Measurements from ENCODE around the gene RIC1. TPM values are rescaled to one million over a fixed set of nuclear protein-coding genes. Genes with fewer than 3 reads are reported as not detected.

Gene RIC1
- total RNA-seq, 1 experiment from 2014 or later, result 18.6 TPM

DNA sequence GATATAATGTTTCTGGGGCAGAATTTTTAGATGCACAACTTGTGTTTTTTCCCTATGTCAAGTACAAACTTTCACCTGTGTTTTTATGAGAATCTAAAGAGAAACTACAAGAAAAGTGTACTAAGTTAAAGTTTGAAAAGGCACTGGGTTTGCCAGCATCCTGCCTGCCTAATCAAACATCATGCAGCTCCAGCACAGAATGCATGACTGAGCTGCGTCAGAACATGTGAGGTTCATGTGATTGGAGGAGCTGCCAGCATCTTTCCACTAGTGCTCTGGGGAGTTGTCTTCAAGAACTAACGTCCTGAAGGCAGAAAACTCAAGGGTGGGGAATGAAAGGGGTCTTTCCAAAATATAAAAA lies 46.1 kb upstream of the RIC1 start:
- TF ChIP-seq, protein P1, sequence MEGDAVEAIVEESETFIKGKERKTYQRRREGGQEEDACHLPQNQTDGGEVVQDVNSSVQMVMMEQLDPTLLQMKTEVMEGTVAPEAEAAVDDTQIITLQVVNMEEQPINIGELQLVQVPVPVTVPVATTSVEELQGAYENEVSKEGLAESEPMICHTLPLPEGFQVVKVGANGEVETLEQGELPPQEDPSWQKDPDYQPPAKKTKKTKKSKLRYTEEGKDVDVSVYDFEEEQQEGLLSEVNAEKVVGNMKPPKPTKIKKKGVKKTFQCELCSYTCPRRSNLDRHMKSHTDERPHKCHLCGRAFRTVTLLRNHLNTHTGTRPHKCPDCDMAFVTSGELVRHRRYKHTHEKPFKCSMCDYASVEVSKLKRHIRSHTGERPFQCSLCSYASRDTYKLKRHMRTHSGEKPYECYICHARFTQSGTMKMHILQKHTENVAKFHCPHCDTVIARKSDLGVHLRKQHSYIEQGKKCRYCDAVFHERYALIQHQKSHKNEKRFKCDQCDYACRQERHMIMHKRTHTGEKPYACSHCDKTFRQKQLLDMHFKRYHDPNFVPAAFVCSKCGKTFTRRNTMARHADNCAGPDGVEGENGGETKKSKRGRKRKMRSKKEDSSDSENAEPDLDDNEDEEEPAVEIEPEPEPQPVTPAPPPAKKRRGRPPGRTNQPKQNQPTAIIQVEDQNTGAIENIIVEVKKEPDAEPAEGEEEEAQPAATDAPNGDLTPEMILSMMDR (IDR thresholded peaks at IDR 0.05; ENCODE audit: insufficient read depth in 1 of 2, low read depth in 1 of 2, low read length in 1 of 2, severe bottlenecking in 1 of 2, unreplicated experiment in 1 of 2), result no peak
- intact Hi-C loops (cut with micrococcal nuclease; ENCODE audit: unreplicated experiment), result no loop called here
- Histone ChIP-seq H3K4me1 (no peaks in the 10 kb centered on the region), H3K4me3 (ENCODE audit: low read depth, low read length) (no peak overlapping the region), H3K27me3 (replicated peaks; ENCODE audit: control insufficient read depth, insufficient read depth, low read length) (no peaks in the 10 kb centered on the region), H3K9me3 (no peaks in the 10 kb centered on the region), H3K36me3 (ENCODE audit: control insufficient read depth, insufficient read depth, low read length) (no peaks in the 10 kb centered on the region)
- ChIA-PET POLR2A (no interaction called here), CTCF (no interaction called here)
- Mint-ChIP-seq H3K4me3 (ENCODE audit: unreplicated experiment) (no peak overlapping the region), H3K27me3 (ENCODE audit: insufficient read depth, unreplicated experiment) (no peaks in the 10 kb centered on the region), H3K9me3 (ENCODE audit: unreplicated experiment) (no peaks in the 10 kb centered on the region), H3K4me1 (ENCODE audit: low read depth, unreplicated experiment) (no peaks in the 10 kb centered on the region), H3K36me3 (ENCODE audit: insufficient read depth, unreplicated experiment) (no peaks in the 10 kb centered on the region), H3K27ac (ENCODE audit: unreplicated experiment) (no peak overlapping the region)
- BruUV-seq (replicated peaks), result no TSS peak
- no peak for DNase-seq

DNA sequence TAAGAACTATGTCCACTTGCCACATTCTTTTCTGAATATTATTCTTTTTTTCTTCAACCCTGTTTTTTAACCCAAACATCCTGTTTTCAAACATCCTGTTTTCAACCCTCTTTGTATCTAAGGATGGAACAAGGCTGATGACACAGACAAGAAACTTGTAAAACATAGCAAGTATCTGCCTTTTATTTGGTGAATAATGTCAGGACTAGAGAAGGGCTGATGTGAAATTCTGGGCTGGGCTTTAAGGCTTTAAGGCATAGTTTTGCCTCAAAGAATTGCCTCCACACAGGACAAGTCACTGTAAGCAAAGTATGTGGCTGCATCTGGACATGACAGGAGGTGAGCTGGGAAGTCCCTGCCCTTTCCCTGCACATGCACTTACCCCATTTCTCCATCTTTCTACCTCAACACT lies 42.5 kb upstream of the RIC1 start:
- POLR2A ChIA-PET, result no interaction called here
- Mint-ChIP-seq H3K27ac (ENCODE audit: unreplicated experiment) (no peak overlapping the region), H3K36me3 (ENCODE audit: insufficient read depth, unreplicated experiment) (no peaks in the 10 kb centered on the region), H3K4me1 (ENCODE audit: low read depth, unreplicated experiment) (no peaks in the 10 kb centered on the region), H3K9me3 (ENCODE audit: unreplicated experiment) (no peaks in the 10 kb centered on the region), H3K27me3 (ENCODE audit: insufficient read depth, unreplicated experiment) (no peaks in the 10 kb centered on the region), H3K4me3 (ENCODE audit: unreplicated experiment) (no peak overlapping the region)
- no peak for DNase-seq
- intact Hi-C loops (cut with micrococcal nuclease; ENCODE audit: unreplicated experiment), result no loop called here
- CTCF ChIA-PET, result no interaction called here
- TF ChIP-seq, protein P1 (IDR thresholded peaks at IDR 0.05; ENCODE audit: insufficient read depth in 1 of 2, low read depth in 1 of 2, low read length in 1 of 2, severe bottlenecking in 1 of 2, unreplicated experiment in 1 of 2), result no peak
- Histone ChIP-seq H3K9me3 (no peaks in the 10 kb centered on the region), H3K4me3 (ENCODE audit: low read depth, low read length) (no peak overlapping the region), H3K36me3 (ENCODE audit: control insufficient read depth, insufficient read depth, low read length) (no peaks in the 10 kb centered on the region), H3K4me1 (no peaks in the 10 kb centered on the region), H3K27me3 (replicated peaks; ENCODE audit: control insufficient read depth, insufficient read depth, low read length) (no peaks in the 10 kb centered on the region)
- BruUV-seq (replicated peaks), result no TSS peak

DNA sequence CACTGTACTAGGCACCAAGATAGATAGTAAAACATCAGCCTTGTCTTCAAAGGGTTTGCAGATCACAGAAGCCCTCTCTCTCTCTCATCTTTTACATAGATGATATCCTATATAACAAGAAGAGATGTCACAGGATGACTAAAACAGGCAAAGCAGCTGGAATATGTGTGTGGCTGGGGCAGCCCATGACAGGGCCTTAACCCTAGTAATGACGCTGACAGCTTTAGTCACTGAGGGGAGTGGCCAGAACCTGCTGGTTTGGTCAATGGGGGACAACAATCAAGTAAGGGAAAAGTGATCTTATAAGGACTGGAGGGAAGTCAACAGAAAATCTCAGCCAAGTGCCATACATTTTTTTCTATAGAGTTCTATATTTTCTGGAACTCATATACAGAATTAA lies 41.9 kb upstream of the RIC1 start:
- H3K27me3 Mint-ChIP-seq (ENCODE audit: insufficient read depth, unreplicated experiment), result peaks cover 3% of the 10 kb centered on the region
- POLR2A ChIA-PET, result no interaction called here
- no peak overlapping the region for H3K4me3 ChIP-seq (ENCODE audit: low read depth, low read length)
- no peaks in the 10 kb centered on the region for H3K9me3 ChIP-seq
- no peaks in the 10 kb centered on the region for H3K36me3 ChIP-seq (ENCODE audit: control insufficient read depth, insufficient read depth, low read length)
- no peak overlapping the region for H3K27ac Mint-ChIP-seq (ENCODE audit: unreplicated experiment)
- H3K4me3 Mint-ChIP-seq (ENCODE audit: unreplicated experiment), result no peak overlapping the region
- TF ChIP-seq, protein P1 (IDR thresholded peaks at IDR 0.05; ENCODE audit: insufficient read depth in 1 of 2, low read depth in 1 of 2, low read length in 1 of 2, severe bottlenecking in 1 of 2, unreplicated experiment in 1 of 2), result no peak
- H3K4me1 Mint-ChIP-seq (ENCODE audit: low read depth, unreplicated experiment), result no peaks in the 10 kb centered on the region
- H3K4me1 ChIP-seq, result no peaks in the 10 kb centered on the region
- no peaks in the 10 kb centered on the region for H3K27me3 ChIP-seq (replicated peaks; ENCODE audit: control insufficient read depth, insufficient read depth, low read length)
- DNase-seq, result no peak
- no peaks in the 10 kb centered on the region for H3K9me3 Mint-ChIP-seq (ENCODE audit: unreplicated experiment)
- H3K36me3 Mint-ChIP-seq (ENCODE audit: insufficient read depth, unreplicated experiment), result no peaks in the 10 kb centered on the region
- CTCF ChIA-PET, result no interaction called here
- BruUV-seq (replicated peaks), result no TSS peak
- intact Hi-C loops (cut with micrococcal nuclease; ENCODE audit: unreplicated experiment), result no loop called here

Data from Caco-2 (cell line).